ENCODE measurements around the gene NUFIP1. TPM values are rescaled to one million over a fixed set of nuclear protein-coding genes. Genes with fewer than 3 reads are reported as not detected.
"Not testable (repeated sequence)": the region's sequence is repeated elsewhere in the genome, so short reads cannot be mapped to it uniquely, and the experiment has no call there.

The NUFIP1 gene
- total RNA-seq, 1 experiment from 2014 or later, result 8.7 TPM

GRCh38 chr13:44969551-44970484 is 19.5 kb downstream of the NUFIP1 start:
- DNase-seq (ENCODE audit: low read depth), result peak; percentile 57

- DNase-seq (ENCODE audit: low read depth), result no peak
Observed at GRCh38 chr13:44968434-44968815, 20.8 kb downstream of the NUFIP1 start.

- DNase-seq (ENCODE audit: low read depth), result no peak
Observed at GRCh38 chr13:44967704-44968433, 21.4 kb downstream of the NUFIP1 start.

- no peak for DNase-seq (ENCODE audit: low read depth)
Observed at GRCh38 chr13:44961997-44962396, 27.3 kb downstream of the NUFIP1 start.

GRCh38 chr13:44955406-44955805 is 33.9 kb downstream of the NUFIP1 start:
- no peak for DNase-seq (ENCODE audit: low read depth)

- no peak for DNase-seq (ENCODE audit: low read depth)
Observed at GRCh38 chr13:44954224-44954623, 35.0 kb downstream of the NUFIP1 start.

GRCh38 chr13:44952671-44953070 is 36.6 kb downstream of the NUFIP1 start:
- no peak for DNase-seq (ENCODE audit: low read depth)

- no peak for DNase-seq (ENCODE audit: low read depth)
Observed at GRCh38 chr13:44951184-44951583, 38.1 kb downstream of the NUFIP1 start.

- not testable (repeated sequence) for DNase-seq (ENCODE audit: low read depth)
Observed at GRCh38 chr13:44943411-44943810, 45.9 kb downstream of the NUFIP1 start.

GRCh38 chr13:44938854-44939253 is 50.4 kb downstream of the NUFIP1 start:
- DNase-seq (ENCODE audit: low read depth), result no peak

GRCh38 chr13:44936246-44936645 is 53.0 kb downstream of the NUFIP1 start:
- DNase-seq (ENCODE audit: low read depth), result no peak

- peak; percentile 84 for DNase-seq (ENCODE audit: low read depth)
Observed at GRCh38 chr13:44934724-44935123, 54.5 kb downstream of the NUFIP1 start.

- DNase-seq (ENCODE audit: low read depth), result peak; percentile 79
Observed at GRCh38 chr13:44932850-44933251, 56.4 kb downstream of the NUFIP1 start.

- DNase-seq (ENCODE audit: low read depth), result no peak
Observed at GRCh38 chr13:44932171-44932849, 57.0 kb downstream of the NUFIP1 start.

- DNase-seq (ENCODE audit: low read depth), result no peak
Observed at GRCh38 chr13:44930963-44931623, 58.2 kb downstream of the NUFIP1 start.

- DNase-seq (ENCODE audit: low read depth), result no peak
Observed at GRCh38 chr13:44930280-44930679, 59.0 kb downstream of the NUFIP1 start.

- no peak for DNase-seq (ENCODE audit: low read depth)
Observed at GRCh38 chr13:44929692-44930091, 59.6 kb downstream of the NUFIP1 start.

- DNase-seq (ENCODE audit: low read depth), result no peak
Observed at GRCh38 chr13:44927968-44928367, 61.3 kb downstream of the NUFIP1 start.

- peak; percentile 90 for DNase-seq (ENCODE audit: low read depth)
Observed at GRCh38 chr13:44921931-44922758, 67.1 kb downstream of the NUFIP1 start.

GRCh38 chr13:44921246-44921877 is 67.9 kb downstream of the NUFIP1 start:
- no peak for DNase-seq (ENCODE audit: low read depth)

Measured in HT1080 (cell line).